K562 (cell line): Measurements from ENCODE around the gene PNPLA7. TPM values are rescaled to one million over a fixed set of nuclear protein-coding genes. Genes with fewer than 3 reads are reported as not detected.

Experiments used
- ATAC-seq: fragments of 200-7000 bp; cut with Tn5 transposase; 3 replicates; pipeline ENCODE4 v1.9.1; 2020; ENCODE audit warnings: moderate library complexity
- BruUV-seq: library from RNA; stranded (reverse); fragments of 400-500 nt; replicated peaks from 2 replicates; lab custom pipeline; 2021; lab: Mats Ljungman, UMichigan
- CTCF ChIA-PET: fragments of 300-600 bp; formaldehyde crosslinking; extraction: SDS; loops from one replicate; lab custom pipeline; 2021; ENCODE audit warnings: low intra/inter-chr PET ratio; lab: Yijun Ruan, JAX
- POLR2A ChIA-PET: fragments of 300-600, 350-650 bp; sonication (Branson Sonifier 250); formaldehyde crosslinking; extraction: SDS; loops from one replicate; lab custom pipeline; 2021; ENCODE audit warnings: antibody characterized with exemption, inconsistent platforms; lab: Yijun Ruan, JAX
- DNase-seq, 4 experiments: peaks; one replicate each; pipeline versions ENCODE4 v3.0.0 to v3.0.0-alpha.2; 2011 to 2018; ENCODE audit warnings: low spot score in 3 of 4, mixed read lengths in 3 of 4; ENCODE audit errors: extremely low read depth in 1 of 4
- FAIRE-seq: peaks from 2 replicates; lab custom pipeline; 2011; peaks lifted over from hg19 to GRCh38; lab: Jason Lieb, UNC
- H2AFZ ChIP-seq: 2 replicates; pipeline ENCODE4 v1.6.0; 2011; ENCODE audit warnings: low read depth, low read length, control low read depth, inconsistent platforms
- H3K27ac ChIP-seq: fragments of 200-600 bp; 3 replicates; pipeline ENCODE4 v1.8.0; 2011; ENCODE audit warnings: low read depth, mild to moderate bottlenecking, control low read depth, inconsistent platforms, low read length, moderate library complexity, mixed read lengths; ENCODE audit errors: extremely low read depth
- H3K27me3 ChIP-seq, 2 experiments: fragments of 300-600 bp in 1 of 2; 2 replicates in 1 of 2; 3 replicates in 1 of 2; pipeline versions ENCODE4 v1.6.0 to v1.8.0; 2011; ENCODE audit warnings: inconsistent platforms in 2 of 2, low read length in 2 of 2, mild to moderate bottlenecking in 1 of 2, mixed read lengths in 1 of 2, moderate library complexity in 1 of 2; ENCODE audit not compliant: control insufficient read depth in 2 of 2, insufficient read depth in 2 of 2
- H3K36me3 ChIP-seq: fragments of 300-600 bp; 3 replicates; pipeline ENCODE4 v1.8.0; 2011; ENCODE audit warnings: mild to moderate bottlenecking, low read length, inconsistent platforms; ENCODE audit not compliant: control insufficient read depth, insufficient read depth
- H3K4me1 ChIP-seq, 2 experiments: fragments of 200-600 bp in 1 of 2; replicated peaks in 1 of 2; 2 replicates in 1 of 2; 3 replicates in 1 of 2; pipeline versions ENCODE4 v1.5.1 to v1.8.0; 2011; ENCODE audit warnings: inconsistent platforms in 2 of 2, low read length in 2 of 2, mild to moderate bottlenecking in 1 of 2, mixed read lengths in 1 of 2, moderate library complexity in 1 of 2; ENCODE audit not compliant: control insufficient read depth in 2 of 2, insufficient read depth in 2 of 2
- H3K4me2 ChIP-seq: 2 replicates; pipeline ENCODE4 v1.6.1; 2011; ENCODE audit warnings: low read length, control low read depth, inconsistent platforms, mixed read lengths; ENCODE audit not compliant: insufficient read depth
- H3K4me3 ChIP-seq: fragments of 200-600 bp; sonication (generic), shearing (Covaris generic); 2 replicates; pipeline ENCODE4 v1.5.1; 2016; ENCODE audit warnings: control low read depth, inconsistent platforms
- H3K79me2 ChIP-seq: fragments of 200-600 bp; 3 replicates; pipeline ENCODE4 v1.8.0; 2011; ENCODE audit warnings: low read length, inconsistent platforms; ENCODE audit not compliant: control insufficient read depth, insufficient read depth
- H3K9ac ChIP-seq, 2 experiments: 2 replicates each; pipeline versions ENCODE4 v1.6.0 to v1.6.1; 2011; ENCODE audit warnings: low read depth in 2 of 2, low read length in 2 of 2, control low read depth in 1 of 2, inconsistent platforms in 1 of 2, mild to moderate bottlenecking in 1 of 2, mixed read lengths in 1 of 2; ENCODE audit not compliant: insufficient read depth in 1 of 2
- H3K9me1 ChIP-seq: one replicate; pipeline ENCODE4 v1.6.0; 2011; ENCODE audit warnings: inconsistent platforms, mild to moderate bottlenecking, low read length, moderate library complexity; ENCODE audit not compliant: control insufficient read depth, insufficient read depth
- H3K9me3 ChIP-seq: replicated peaks from 2 replicates; pipeline ENCODE4 v1.5.1; 2011; ENCODE audit warnings: low read depth, low read length, inconsistent platforms; ENCODE audit not compliant: control insufficient read depth, insufficient read depth
- H4K20me1 ChIP-seq: replicated peaks from 2 replicates; pipeline ENCODE4 v1.6.1; 2011; ENCODE audit warnings: low read length, inconsistent platforms, mixed read lengths; ENCODE audit not compliant: control insufficient read depth, insufficient read depth
- ATF7 ChIP-seq: fragments of 450-650 bp; IDR thresholded peaks from 2 replicates; pipeline ENCODE4 v1.7.1; 2014; ENCODE audit warnings: mild to moderate bottlenecking, moderate library complexity
- CBX1 ChIP-seq: sonication (generic); IDR thresholded peaks from 2 replicates; pipeline ENCODE4 v1.6.1; 2016; ENCODE audit warnings: antibody characterized with exemption, low read depth, mild to moderate bottlenecking
- FOXJ3 ChIP-seq: sonication (generic); formaldehyde crosslinking; IDR thresholded peaks from 2 replicates; pipeline ENCODE4 v1.4.0; 2020; ENCODE audit warnings: mild to moderate bottlenecking, missing genetic modification reagents
- KDM5B ChIP-seq: fragments of 200-600 bp; sonication (generic); IDR thresholded peaks from 2 replicates; pipeline ENCODE4 v1.6.1; 2012; ENCODE audit warnings: low read depth, mild to moderate bottlenecking, moderate library complexity, low read length, control low read depth, inconsistent platforms; ENCODE audit not compliant: insufficient replicate concordance
- NCOR1 ChIP-seq: fragments of 450-650 bp; IDR thresholded peaks from 2 replicates; pipeline ENCODE4 v1.6.1; 2016; ENCODE audit warnings: mild to moderate bottlenecking, moderate library complexity
- PCBP1 ChIP-seq: fragments of 200-400 bp; formaldehyde crosslinking; IDR thresholded peaks from 2 replicates; pipeline ENCODE4 v1.6.1; 2018; ENCODE audit warnings: mild to moderate bottlenecking, low read depth, low read length; ENCODE audit not compliant: poor library complexity, severe bottlenecking
- POLR2G ChIP-seq: fragments of 200-400 bp; formaldehyde crosslinking; IDR thresholded peaks from 2 replicates; pipeline ENCODE4 v1.6.1; 2017; ENCODE audit warnings: low read depth, mild to moderate bottlenecking, antibody characterized with exemption, low read length, moderate library complexity
- RB1 ChIP-seq: fragments of 450-650 bp; IDR thresholded peaks from 2 replicates; pipeline ENCODE4 v1.6.1; 2017; ENCODE audit warnings: low read depth, mild to moderate bottlenecking
- SIN3A ChIP-seq, 2 experiments: fragments of 150-350 bp in 1 of 2; IDR thresholded peaks; 2 replicates each; pipeline ENCODE4 v1.6.1; 2011 to 2016; ENCODE audit warnings: borderline replicate concordance in 2 of 2, low read depth in 2 of 2, low read length in 2 of 2, mild to moderate bottlenecking in 2 of 2, moderate library complexity in 2 of 2; ENCODE audit not compliant: control insufficient read depth in 1 of 2
- STAT5A ChIP-seq: IDR thresholded peaks from 2 replicates; pipeline ENCODE4 v1.6.1; 2012; ENCODE audit warnings: low read length, inconsistent platforms, borderline replicate concordance
- TBL1XR1 ChIP-seq, 2 experiments: IDR thresholded peaks; 2 replicates each; pipeline ENCODE4 v1.6.1; 2012; ENCODE audit warnings: improper control_type of control experiment in 2 of 2, low read length in 2 of 2, mild to moderate bottlenecking in 1 of 2
- TEAD4 ChIP-seq, 2 experiments: sonication (generic) in 1 of 2; formaldehyde crosslinking in 1 of 2; IDR thresholded peaks; 2 replicates each; pipeline versions ENCODE4 v1.6.1 to v1.8.0; 2012 to 2022; ENCODE audit warnings: borderline replicate concordance in 1 of 2, inconsistent platforms in 1 of 2, low read length in 1 of 2, mild to moderate bottlenecking in 1 of 2, missing genetic modification reagents in 1 of 2
- TGIF2 ChIP-seq: sonication (generic); formaldehyde crosslinking; IDR thresholded peaks from 2 replicates; pipeline ENCODE4 v1.8.1; 2022; ENCODE audit warnings: mild to moderate bottlenecking, missing genetic modification reagents, moderate library complexity
- ZBED1 ChIP-seq: IDR thresholded peaks from 2 replicates; pipeline ENCODE4 v1.6.1; 2014
- ZBTB17 ChIP-seq: fragments of 450-650 bp; formaldehyde crosslinking; IDR thresholded peaks from 2 replicates; pipeline ENCODE4 v1.4.0; 2020; ENCODE audit warnings: mild to moderate bottlenecking
- ZNF134 ChIP-seq: fragments of 250-450 bp; sonication (Bioruptor Pico); conservative IDR thresholded peaks from 2 replicates; pipeline ENCODE4 v1.4.0; 2020
- ZNF24 ChIP-seq: fragments of 450-650 bp; IDR thresholded peaks from 2 replicates; pipeline ENCODE4 v1.6.1; 2016
- ZNF431 ChIP-seq: sonication (generic); formaldehyde crosslinking; IDR thresholded peaks from 2 replicates; pipeline ENCODE4 v1.8.0; 2022; ENCODE audit warnings: mild to moderate bottlenecking, missing genetic modification reagents
- ZNF740 ChIP-seq, 3 experiments: fragments of 200-800 bp in 1 of 3; sonication (Bioruptor generic) in 1 of 3; sonication (generic) in 1 of 3; formaldehyde crosslinking in 1 of 3; IDR thresholded peaks; 2 replicates each; pipeline versions ENCODE4 v1.6.1 to v1.8.0; 2016 to 2022; ENCODE audit warnings: mild to moderate bottlenecking in 2 of 3, missing compliant biosample characterization in 2 of 3, missing genetic modification characterization in 2 of 3, missing genetic modification reagents in 1 of 3
- WGBS: fragments of 100-300 bp; shearing (Covaris generic); methylation state at CpG from one replicate; pipeline ENCODE4 v1.1.6; 2016; ENCODE audit warnings: low coverage, mixed read lengths; ENCODE audit not compliant: insufficient coverage; ENCODE audit errors: missing lambda C conversion rate; 5-methylcytosine and 5-hydroxymethylcytosine counted together
- in situ Hi-C: fragments of 300-500 bp; cut with MboI; formaldehyde crosslinking; loops from 4 replicates; pipeline ENCODE4 v1.15.0; 2018; ENCODE audit warnings: inconsistent platforms, mixed read lengths
- intact Hi-C: fragments of 100-400 bp; cut with micrococcal nuclease; formaldehyde crosslinking; loops from 2 replicates; pipeline ENCODE4 v1.14.2; 2022
- polyA plus RNA-seq, 8 experiments: library from polyadenylated mRNA; depleted of rRNA in 4 of 8; stranded (reverse) in 5 of 8; unstranded in 3 of 8; fragments of >200 nt; fragmentation: Nextera tagmentation in 2 of 8; fragmentation: Illumina TruSeq in 1 of 8; extraction: Ambion mirVana in 2 of 8; extraction: Trizol in 1 of 8; gene quantifications; 2 replicates each; pipeline versions ENCODE4 v1.2.1 to v1.2.3, GENCODE V29; 2011 to 2014; ENCODE audit warnings: inconsistent platforms in 1 of 8, missing spikeins in 1 of 8
- total RNA-seq, 7 experiments: library from RNA; depleted of rRNA in 6 of 7; stranded (reverse); fragments of >200 nt in 6 of 7; fragmentation: Illumina TruSeq in 2 of 7; extraction: Trizol in 2 of 7; gene quantifications; 2 replicates each; pipeline versions ENCODE4 v1.2.1 to v1.2.3, GENCODE V29; 2011 to 2021; ENCODE audit warnings: low replicate concordance in 1 of 7

PNPLA7 gene
- total and polyA plus RNA-seq, 9 of the 15 experiments (the other 6 are each of a cell fraction or from before 2014, with no cell fraction given): 0.01 to 0.85 (median 0.19) TPM; not detected in 1

GRCh38 chr9:137458194-137459151 lies 91.7 kb downstream of the PNPLA7 start:
- DNase-seq (peak in 1 of 4 experiments; percentile 64), ATAC-seq (peak; percentile 4), FAIRE-seq (no peak)
- Histone ChIP-seq H2AFZ (no peak overlapping the region), H3K4me1 (peaks cover 24 to 98% of the 10 kb centered on the region in 2 experiments), H3K36me3 (peaks cover 41% of the 10 kb centered on the region; the same call in 1 of the 3 replicates), H3K9ac (peak overlapping the region; percentile 68 to 97; a peak in 3 of 4 replicates), H3K9me3 (no peaks in the 10 kb centered on the region), H3K27me3 (no peaks in the 10 kb centered on the region), H3K4me2 (peak overlapping the region; percentile 61), H3K4me3 (peak overlapping the region; percentile 59), H3K27ac (peak overlapping the region; percentile 74), H3K9me1 (no peaks in the 10 kb centered on the region), H3K79me2 (peaks cover 12% of the 10 kb centered on the region), H4K20me1 (no peaks in the 10 kb centered on the region)
- BruUV-seq: no TSS peak
- intact Hi-C loops (no loop called here), in situ Hi-C loops (no loop called here)
- CTCF ChIA-PET: no interaction called here
- POLR2A ChIA-PET: interaction anchor here (0.8 kb wide), 1 partner anchor 10 kb away, joined by 4 read pairs; no protein-coding TSS in a partner anchor
- 12% methylated on average over 16 of the region's 88 CpGs for WGBS
- no peak for TF ChIP-seq ATF7
- TF ChIP-seq STAT5A: no peak
- no peak for TF ChIP-seq NCOR1
- peak; percentile 12; the same call in 1 of the 2 replicates for TF ChIP-seq ZNF24
- 0 out of 2 replicates have a peak, but pooled peaks have one; percentile 40 for TF ChIP-seq RB1
- TF ChIP-seq ZBTB17 (CRISPR knock-in tag): 0 out of 2 replicates have a peak, but pooled peaks have one; percentile 20
- TF ChIP-seq PCBP1: peak; percentile 18
- TF ChIP-seq CBX1: no peak
- TF ChIP-seq FOXJ3 (CRISPR knock-in tag): no peak
- TF ChIP-seq ZNF431: 0 out of 2 replicates have a peak, but pooled peaks have one; percentile 37
- TF ChIP-seq ZNF740 (CRISPR knock-in tag; IDR thresholded peaks at IDR 0.05): peak; percentile 80; the same call in 1 of the 2 replicates
- TF ChIP-seq ZNF740 (tag; IDR thresholded peaks at IDR 0.05): no peak
- TF ChIP-seq ZNF134 (CRISPR knock-in tag): no peak
- TF ChIP-seq TEAD4 (IDR thresholded peaks at IDR 0.05; ENCODE audit: low read length): no peak
- TF ChIP-seq TEAD4 (CRISPR knock-in tag; IDR thresholded peaks at IDR 0.05; ENCODE audit: borderline replicate concordance): no peak
- TF ChIP-seq TGIF2 (CRISPR knock-in tag): 0 out of 2 replicates have a peak, but pooled peaks have one; percentile 30
- TF ChIP-seq KDM5B: peak; percentile 21
- TF ChIP-seq POLR2G: peak; percentile 15; the same call in 1 of the 2 replicates
- TF ChIP-seq TBL1XR1 (IDR thresholded peaks at IDR 0.05; ENCODE audit: low read length in 2 of 2): no peak
- no peak for TF ChIP-seq ZBED1
- 0 out of 4 replicates have a peak, but pooled peaks of 1 of the 2 experiments have one; percentile 10 for TF ChIP-seq SIN3A (IDR thresholded peaks at IDR 0.05; ENCODE audit: borderline replicate concordance in 2 of 2, control insufficient read depth in 1 of 2, low read depth in 2 of 2, low read length in 2 of 2)
